Activated T-cell treated with anti-CD3 and anti-CD28 coated beads, Interleukin-2, amount 50 U/mL, for 72 hours (primary cell): Measurements from ENCODE around the gene WDR7. TPM values are rescaled to one million over a fixed set of nuclear protein-coding genes. Genes with fewer than 3 reads are reported as not detected.
A peak's percentile ranks its signal among the peaks of the same experiment; 100 is the strongest.

Experiments
- ATAC-seq, 2 donors: fragments of 150-1000 bp; cut with Tn5 transposase; replicated peaks in 1 of 2; 2 replicates each; pipeline ENCODE4 v1.10.0; 2021; ENCODE audit warnings: moderate library complexity in 2 of 2, mild to moderate bottlenecking in 1 of 2
- DNase-seq, 2 donors: peaks; one replicate each; pipeline ENCODE4 v3.0.0; 2021 to 2022; ENCODE audit warnings: mixed read lengths in 1 of 2
- H3K27ac Mint-ChIP-seq: one replicate; pipeline ENCODE4 v1.8.0; 2022; ENCODE audit warnings: mild to moderate bottlenecking, moderate library complexity, mixed read lengths
- H3K27me3 Mint-ChIP-seq: one replicate; pipeline ENCODE4 v1.8.0; 2022; ENCODE audit warnings: low read depth, mixed read lengths
- H3K36me3 Mint-ChIP-seq, 2 donors: one replicate each; pipeline ENCODE4 v1.8.0; 2022; ENCODE audit warnings: mixed read lengths in 2 of 2, mild to moderate bottlenecking in 1 of 2; ENCODE audit not compliant: insufficient read depth in 2 of 2
- H3K4me1 Mint-ChIP-seq: one replicate; pipeline ENCODE4 v1.8.0; 2022; ENCODE audit warnings: low read depth, mixed read lengths
- H3K4me3 Mint-ChIP-seq, 2 donors: one replicate each; pipeline ENCODE4 v1.8.0; 2022; ENCODE audit warnings: mild to moderate bottlenecking in 2 of 2, mixed read lengths in 2 of 2, moderate library complexity in 2 of 2
- H3K9me3 Mint-ChIP-seq, 2 donors: one replicate each; pipeline ENCODE4 v1.8.0; 2022; ENCODE audit warnings: mixed read lengths in 2 of 2
- total RNA-seq, 2 donors: library from RNA; stranded (reverse); gene quantifications; one replicate each; pipeline ENCODE4 v1.2.3, GENCODE V29; 2022

The WDR7 gene
- total RNA-seq, 2 donors from 2014 or later: 25.6 to 25.9 TPM

DNA sequence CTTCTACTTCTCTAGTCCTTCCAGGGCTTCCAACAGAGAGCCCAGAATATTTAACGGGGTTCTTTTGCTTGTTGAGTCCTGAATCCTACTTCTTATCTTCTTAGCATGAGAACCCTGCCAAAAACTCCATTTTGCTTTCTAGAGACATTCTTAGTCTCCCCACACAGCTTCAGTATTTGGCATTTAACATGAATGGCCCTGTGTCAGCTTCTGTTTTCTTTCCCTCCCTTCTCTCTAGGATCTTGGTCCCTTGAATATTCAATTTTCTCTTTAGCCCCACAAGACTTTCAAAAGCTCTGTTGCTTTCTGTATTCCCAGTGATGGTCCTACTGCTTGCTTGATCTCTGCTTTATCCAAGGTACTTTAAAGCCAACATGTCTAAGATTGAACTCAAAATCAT lies 89.5 kb downstream of the WDR7 start:
- no peaks in the 10 kb centered on the region for H3K27me3 Mint-ChIP-seq
- no peaks in the 10 kb centered on the region for H3K36me3 Mint-ChIP-seq
- ATAC-seq (no peak), DNase-seq (no peak)
- H3K27ac Mint-ChIP-seq: no peak overlapping the region
- no peaks in the 10 kb centered on the region for H3K9me3 Mint-ChIP-seq
- no peaks in the 10 kb centered on the region for H3K4me1 Mint-ChIP-seq
- no peak overlapping the region for H3K4me3 Mint-ChIP-seq

DNA sequence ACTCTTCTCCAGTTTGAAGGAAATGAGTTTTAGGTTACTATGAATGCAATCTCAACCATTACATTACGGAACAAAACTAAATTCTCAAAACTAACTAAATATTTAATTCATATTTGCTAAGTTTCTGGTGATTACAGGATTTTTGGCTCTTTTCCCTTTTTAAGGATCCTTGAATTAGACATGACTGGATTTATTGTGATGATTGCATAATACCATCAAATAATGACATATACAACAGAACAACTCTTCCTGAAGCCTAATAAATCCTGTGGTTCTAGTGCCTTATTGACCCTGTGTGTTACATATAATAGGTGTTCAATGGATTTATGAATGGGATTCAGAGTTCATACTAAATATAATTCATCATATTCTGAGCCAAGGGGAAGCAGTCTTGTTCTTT lies 90.5 kb downstream of the WDR7 start:
- DNase-seq (no peak), ATAC-seq (no peak)
- H3K27me3 Mint-ChIP-seq: no peaks in the 10 kb centered on the region
- no peaks in the 10 kb centered on the region for H3K36me3 Mint-ChIP-seq
- no peak overlapping the region for H3K4me3 Mint-ChIP-seq
- H3K4me1 Mint-ChIP-seq: peaks cover 7% of the 10 kb centered on the region
- no peaks in the 10 kb centered on the region for H3K9me3 Mint-ChIP-seq
- no peak overlapping the region for H3K27ac Mint-ChIP-seq

DNA sequence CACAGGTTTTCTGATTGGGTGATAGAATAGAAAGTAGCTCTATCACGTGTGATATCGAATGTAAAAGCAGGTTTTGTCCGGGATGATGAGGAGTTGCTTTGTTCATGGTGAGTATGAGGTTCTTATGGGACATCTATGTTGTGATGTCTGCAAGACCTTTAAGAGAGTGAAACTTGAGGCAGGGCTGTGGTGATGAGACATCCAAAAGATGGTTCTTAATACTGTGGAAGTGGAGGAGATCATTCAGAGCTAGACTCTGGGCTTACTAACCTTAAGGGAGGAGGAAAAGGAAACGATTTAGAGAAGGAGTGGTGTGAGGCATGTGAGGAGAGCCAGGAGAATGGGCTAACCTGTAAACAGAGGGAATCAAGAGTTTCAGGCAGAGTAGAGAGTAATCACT lies 92.0 kb downstream of the WDR7 start:
- Mint-ChIP-seq H3K4me3 (no peak overlapping the region), H3K27me3 (no peaks in the 10 kb centered on the region), H3K4me1 (peaks cover 20% of the 10 kb centered on the region), H3K36me3 (no peaks in the 10 kb centered on the region), H3K27ac (no peak overlapping the region), H3K9me3 (no peaks in the 10 kb centered on the region)
- ATAC-seq (peak; percentile 27 to 63), DNase-seq (no peak)

DNA sequence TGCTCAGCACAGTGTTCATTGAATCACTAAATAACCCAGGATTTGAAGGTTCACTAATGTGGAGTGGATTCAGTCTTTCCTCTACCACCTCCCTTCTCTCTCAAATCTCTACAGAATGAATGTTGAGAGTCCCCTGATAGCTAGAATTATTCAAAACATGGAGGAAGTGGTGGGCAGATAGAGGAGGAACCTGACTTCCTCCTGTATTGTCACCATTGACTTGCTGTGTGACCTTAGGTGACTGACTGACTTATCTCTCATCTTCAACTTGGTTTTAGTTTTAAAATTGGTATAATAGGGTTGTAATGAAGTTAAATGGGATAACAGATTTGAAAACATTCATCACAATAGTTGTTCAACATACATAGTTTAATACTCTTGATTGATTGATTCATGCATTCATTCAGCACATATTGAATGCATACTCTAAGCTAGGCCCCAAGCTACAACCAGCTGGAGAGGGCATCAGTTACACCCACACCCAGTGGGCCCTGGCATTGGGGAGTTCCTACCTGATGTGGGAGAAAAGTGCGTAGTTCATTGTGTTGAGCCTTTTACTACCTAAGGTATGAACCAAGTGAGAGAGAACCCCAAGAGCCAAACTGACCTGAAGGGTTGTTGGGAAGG lies 96.0 kb downstream of the WDR7 start:
- peak; percentile 65 to 81 for ATAC-seq
- no peak for DNase-seq
- H3K27me3 Mint-ChIP-seq: no peaks in the 10 kb centered on the region
- peak overlapping the region in 1 of 2 donors; percentile 8 for H3K4me3 Mint-ChIP-seq
- no peaks in the 10 kb centered on the region for H3K36me3 Mint-ChIP-seq
- peak overlapping the region; percentile 41 for H3K27ac Mint-ChIP-seq
- H3K9me3 Mint-ChIP-seq: no peaks in the 10 kb centered on the region
- H3K4me1 Mint-ChIP-seq: peaks cover 20% of the 10 kb centered on the region

DNA sequence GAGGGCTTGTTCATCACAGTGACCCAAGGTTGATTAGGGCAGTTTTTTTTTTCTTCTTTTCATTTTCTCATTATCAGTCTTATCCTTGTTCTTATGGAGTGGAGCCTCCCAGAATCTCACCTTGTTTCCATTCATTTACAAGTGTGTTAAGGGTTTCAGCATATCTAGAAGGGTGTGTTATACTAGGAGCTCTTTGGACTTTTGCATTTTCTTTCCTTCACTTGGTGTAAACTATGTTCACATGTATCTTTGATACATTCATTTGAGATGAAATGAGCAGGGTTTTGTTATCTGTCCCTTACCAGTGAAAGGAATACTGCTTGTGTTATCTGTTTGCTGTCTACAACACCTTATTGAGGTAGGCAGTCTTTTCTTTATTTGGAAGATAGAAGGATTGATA lies 96.7 kb downstream of the WDR7 start:
- no peak for ATAC-seq
- H3K4me3 Mint-ChIP-seq: no peak overlapping the region
- no peaks in the 10 kb centered on the region for H3K27me3 Mint-ChIP-seq
- H3K36me3 Mint-ChIP-seq: no peaks in the 10 kb centered on the region
- DNase-seq: no peak
- H3K4me1 Mint-ChIP-seq: peaks cover 20% of the 10 kb centered on the region
- no peaks in the 10 kb centered on the region for H3K9me3 Mint-ChIP-seq
- H3K27ac Mint-ChIP-seq: no peak overlapping the region

DNA sequence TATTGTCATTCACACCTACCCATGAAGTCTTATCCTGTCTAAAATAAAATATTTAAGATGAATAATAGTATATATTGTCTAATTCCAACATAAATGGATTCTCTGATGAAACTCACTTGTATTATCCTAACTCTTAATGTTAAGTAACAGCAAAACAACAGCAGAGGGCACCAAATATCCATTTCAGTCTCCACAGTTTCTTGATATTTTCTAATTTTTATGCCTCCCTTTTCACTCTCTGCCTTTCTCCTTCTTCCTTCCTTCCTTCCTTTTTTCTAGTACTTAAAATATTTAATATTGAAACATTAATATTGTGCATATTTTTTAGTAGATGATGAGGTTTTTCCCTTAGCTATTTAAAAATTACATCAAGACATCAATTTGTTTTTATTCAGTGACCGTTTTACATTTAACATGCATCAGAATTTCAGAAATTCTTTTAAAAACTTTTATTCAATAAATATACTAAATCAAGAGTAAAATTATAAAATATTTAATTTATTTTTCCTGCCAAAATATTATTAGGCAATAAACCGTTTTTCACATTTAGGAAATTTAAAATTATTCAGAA lies 97.6 kb downstream of the WDR7 start:
- H3K4me3 Mint-ChIP-seq: no peak overlapping the region
- no peaks in the 10 kb centered on the region for H3K27me3 Mint-ChIP-seq
- H3K4me1 Mint-ChIP-seq: peaks cover 20% of the 10 kb centered on the region
- no peak overlapping the region for H3K27ac Mint-ChIP-seq
- H3K36me3 Mint-ChIP-seq: no peaks in the 10 kb centered on the region
- H3K9me3 Mint-ChIP-seq: no peaks in the 10 kb centered on the region
- DNase-seq (no peak), ATAC-seq (no peak)

DNA sequence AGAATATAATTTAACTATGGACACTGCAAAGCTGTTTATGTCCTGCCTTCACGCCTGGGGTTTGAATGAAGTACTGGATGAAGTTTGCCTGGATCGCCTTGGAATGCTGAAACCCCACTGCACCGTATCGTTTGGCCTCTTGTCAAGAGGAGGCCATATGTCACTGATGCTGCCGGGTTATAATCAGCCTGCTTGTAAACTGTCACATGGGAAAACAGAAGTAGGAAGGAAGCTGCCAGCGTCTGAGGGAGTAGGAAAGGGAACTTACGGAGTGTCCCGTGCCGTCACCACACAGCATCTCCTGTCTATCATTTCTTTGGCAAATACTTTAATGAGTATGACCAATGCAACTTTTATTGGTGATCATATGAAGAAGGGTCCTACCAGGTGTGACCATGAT lies 105.8 kb downstream of the WDR7 start:
- Mint-ChIP-seq H3K4me1 (no peaks in the 10 kb centered on the region), H3K36me3 (peaks cover 2 to 3% of the 10 kb centered on the region in 2 donors), H3K27ac (no peak overlapping the region), H3K4me3 (no peak overlapping the region), H3K27me3 (no peaks in the 10 kb centered on the region), H3K9me3 (no peaks in the 10 kb centered on the region)
- ATAC-seq (no peak), DNase-seq (no peak)

DNA sequence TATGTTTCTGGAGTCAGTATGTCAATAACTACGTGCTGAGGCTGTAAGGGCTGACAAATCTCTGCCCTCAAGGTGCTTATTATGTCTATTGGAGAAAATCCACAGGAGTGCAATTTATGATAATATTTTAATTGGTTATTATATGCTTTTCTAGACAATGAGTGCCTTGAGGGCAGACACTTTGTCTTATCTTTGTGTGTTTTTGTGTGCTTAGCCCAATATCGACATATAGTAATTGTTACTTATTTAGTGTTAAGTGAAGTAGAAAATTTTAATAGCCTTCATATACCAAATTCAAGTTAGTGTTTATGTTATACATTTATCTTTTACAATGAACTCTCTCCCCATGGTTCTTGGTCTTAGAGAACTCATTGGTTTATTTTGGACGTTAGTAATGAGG lies 118.9 kb downstream of the WDR7 start:
- no peaks in the 10 kb centered on the region for H3K27me3 Mint-ChIP-seq
- H3K4me1 Mint-ChIP-seq: peaks cover 5% of the 10 kb centered on the region
- no peaks in the 10 kb centered on the region for H3K9me3 Mint-ChIP-seq
- no peak overlapping the region for H3K27ac Mint-ChIP-seq
- H3K4me3 Mint-ChIP-seq: no peak overlapping the region
- DNase-seq: no peak
- peaks cover 0 to 2% of the 10 kb centered on the region in 2 donors for H3K36me3 Mint-ChIP-seq
- no peak for ATAC-seq

DNA sequence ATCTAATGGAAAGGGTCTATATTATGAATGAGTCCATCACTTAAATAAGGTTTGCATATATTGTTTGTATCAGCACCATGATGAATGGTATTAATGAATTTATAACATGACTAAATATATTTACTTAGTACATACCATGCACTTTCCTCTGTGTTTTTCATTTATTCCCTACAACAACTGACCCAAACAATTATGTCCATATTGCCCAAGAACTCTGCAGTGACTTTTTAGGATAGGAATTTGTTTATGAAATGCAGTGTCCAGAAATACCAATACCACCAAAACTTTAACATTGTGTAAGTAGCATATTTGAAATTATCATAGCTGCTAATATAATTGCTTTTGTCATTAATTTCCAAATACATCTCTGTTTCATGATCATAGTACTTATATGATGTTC lies 119.7 kb downstream of the WDR7 start:
- Mint-ChIP-seq H3K9me3 (no peaks in the 10 kb centered on the region), H3K36me3 (peaks cover 0 to 2% of the 10 kb centered on the region in 2 donors), H3K4me3 (no peak overlapping the region), H3K27me3 (no peaks in the 10 kb centered on the region), H3K27ac (no peak overlapping the region), H3K4me1 (peaks cover 5% of the 10 kb centered on the region)
- DNase-seq: no peak
- no peak for ATAC-seq

DNA sequence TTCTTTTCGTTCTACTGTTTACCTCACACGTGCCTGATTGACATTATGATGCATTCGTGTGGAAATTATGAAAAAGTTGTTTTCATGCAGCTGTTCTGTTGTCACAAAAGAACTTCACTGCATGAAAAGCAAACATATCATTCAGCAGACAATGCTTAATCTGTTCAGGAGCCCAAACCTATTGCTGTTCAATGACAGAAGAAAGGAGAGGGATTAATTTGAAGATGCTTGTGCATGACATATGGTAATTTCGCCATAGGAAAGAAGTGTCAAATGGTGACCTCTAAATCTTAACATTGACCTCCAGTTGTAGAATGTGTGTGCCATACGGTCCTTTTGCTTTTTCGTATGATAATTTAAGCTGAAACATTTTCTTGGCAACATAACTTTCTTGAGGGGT lies 124.5 kb downstream of the WDR7 start:
- Mint-ChIP-seq H3K27ac (no peak overlapping the region), H3K4me3 (no peak overlapping the region), H3K36me3 (peaks cover 0 to 2% of the 10 kb centered on the region in 2 donors), H3K9me3 (no peaks in the 10 kb centered on the region), H3K27me3 (no peaks in the 10 kb centered on the region), H3K4me1 (no peaks in the 10 kb centered on the region)
- DNase-seq: no peak
- ATAC-seq: no peak

DNA sequence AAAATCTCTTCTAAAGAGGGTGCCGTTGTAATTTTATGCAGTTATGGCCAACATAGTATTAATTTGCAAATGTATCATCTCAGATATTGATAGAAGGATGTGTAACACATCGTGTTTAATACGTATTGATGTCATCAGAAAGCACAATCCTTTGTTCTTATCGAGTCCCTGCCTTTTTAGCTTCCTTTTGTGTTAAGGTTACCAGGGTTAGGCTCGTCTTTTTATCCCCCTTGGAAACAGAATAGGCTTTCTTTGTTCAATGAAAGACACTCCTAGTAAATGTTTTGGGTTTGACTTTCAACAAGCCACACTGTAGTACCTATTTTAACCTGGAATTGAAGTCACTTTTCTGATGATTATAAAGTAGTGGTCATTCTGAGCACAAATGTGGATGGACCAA lies 136.2 kb downstream of the WDR7 start:
- Mint-ChIP-seq H3K9me3 (no peaks in the 10 kb centered on the region), H3K27me3 (no peaks in the 10 kb centered on the region), H3K27ac (no peak overlapping the region), H3K4me3 (no peak overlapping the region), H3K4me1 (no peaks in the 10 kb centered on the region), H3K36me3 (peaks cover 0 to 1% of the 10 kb centered on the region in 2 donors)
- ATAC-seq (no peak), DNase-seq (no peak)

DNA sequence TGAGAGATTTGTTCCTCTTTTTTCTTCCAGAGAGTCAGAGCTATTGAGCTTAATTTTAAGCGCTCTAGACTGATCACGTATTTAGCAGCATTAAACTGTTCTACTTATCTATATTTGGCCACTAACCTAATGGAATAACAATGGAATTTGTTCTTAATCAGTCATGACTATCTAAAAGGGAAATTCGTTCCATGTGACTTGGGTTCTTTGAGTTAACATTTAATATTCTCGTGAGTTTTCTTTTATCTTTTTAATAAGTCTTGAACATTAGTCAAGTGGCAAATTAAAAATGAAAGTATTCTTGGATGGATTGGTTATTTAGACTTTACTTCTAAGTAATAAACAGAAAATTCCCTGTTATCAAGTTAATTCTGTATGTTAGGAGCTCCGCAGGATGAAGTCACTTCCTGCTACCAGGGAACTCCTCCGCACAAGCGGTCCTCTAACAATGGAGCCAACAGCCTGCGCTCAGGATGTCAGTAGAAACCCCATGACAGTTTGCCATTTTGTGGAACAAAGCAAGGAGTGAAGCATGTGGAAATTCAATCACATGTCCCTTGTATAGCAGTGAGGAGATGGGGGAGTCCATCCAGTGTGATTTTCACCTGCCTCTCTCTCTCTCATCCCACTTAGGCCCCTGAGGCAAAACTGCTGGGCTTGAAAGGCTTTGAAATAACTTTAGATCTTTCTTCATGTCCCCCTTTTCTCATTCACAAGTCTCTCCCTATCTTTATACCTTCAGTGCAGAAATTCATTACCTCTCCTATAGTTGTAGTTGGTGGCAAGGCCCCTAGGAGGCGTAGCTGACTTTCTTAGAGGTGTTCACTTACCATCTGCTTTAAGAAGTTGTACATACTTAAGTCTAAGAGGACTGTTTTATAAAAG lies 138.1 kb downstream of the WDR7 start:
- H3K36me3 Mint-ChIP-seq: no peaks in the 10 kb centered on the region
- H3K4me3 Mint-ChIP-seq: no peak overlapping the region
- peak; percentile 32 to 38 for ATAC-seq

DNA sequence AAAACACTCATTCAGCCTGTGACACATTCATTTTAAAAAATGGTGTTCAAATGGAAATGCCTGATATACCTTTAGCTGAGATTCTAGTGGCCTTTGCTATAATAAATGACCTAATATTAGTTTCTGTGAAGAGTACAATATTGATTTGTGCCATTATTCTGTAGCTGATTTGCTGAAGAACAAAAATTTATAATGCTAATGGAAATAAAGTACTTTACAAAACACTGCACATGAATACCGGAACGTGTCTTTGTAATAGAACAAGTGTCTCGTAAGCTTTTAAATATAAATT lies 138.7 kb downstream of the WDR7 start:
- DNase-seq (no peak), ATAC-seq (no peak)
- Mint-ChIP-seq H3K36me3 (no peaks in the 10 kb centered on the region), H3K4me1 (no peaks in the 10 kb centered on the region), H3K27me3 (no peaks in the 10 kb centered on the region), H3K9me3 (no peaks in the 10 kb centered on the region), H3K27ac (no peak overlapping the region), H3K4me3 (no peak overlapping the region)

More for the DNA sequence above, 138.1 kb downstream of the WDR7 start:
- H3K9me3 Mint-ChIP-seq: no peaks in the 10 kb centered on the region
- peak; percentile 21 to 23 for DNase-seq
- H3K27me3 Mint-ChIP-seq: no peaks in the 10 kb centered on the region
- H3K4me1 Mint-ChIP-seq: no peaks in the 10 kb centered on the region
- H3K27ac Mint-ChIP-seq: no peak overlapping the region
